ENCODE results near the gene SIDT2.

The SIDT2 gene

DNA sequence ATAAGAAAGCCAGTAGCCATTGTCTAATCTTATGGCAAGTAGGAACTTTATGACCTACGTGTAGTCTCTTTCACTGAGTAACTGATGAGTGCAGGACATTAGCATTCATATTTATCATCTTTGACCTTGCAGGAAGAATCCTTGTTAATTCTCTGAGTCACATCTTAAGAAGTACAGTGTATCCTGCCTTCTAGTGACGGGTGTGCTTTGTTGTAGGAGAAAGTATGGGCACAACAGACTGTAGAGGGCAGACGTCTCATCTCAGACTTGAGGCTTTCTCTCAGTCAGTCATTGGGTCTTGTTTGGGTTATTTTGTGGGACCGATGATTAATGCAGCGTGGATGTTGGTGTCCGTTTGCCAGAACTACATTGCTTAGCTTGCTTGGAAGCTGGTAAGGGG, 60.8 kb downstream of the SIDT2 start:
- in situ Hi-C loops (cut with HindIII; ENCODE audit: low sequenced_read_pairs): no loop called here
- TF ChIP-seq, protein P1, sequence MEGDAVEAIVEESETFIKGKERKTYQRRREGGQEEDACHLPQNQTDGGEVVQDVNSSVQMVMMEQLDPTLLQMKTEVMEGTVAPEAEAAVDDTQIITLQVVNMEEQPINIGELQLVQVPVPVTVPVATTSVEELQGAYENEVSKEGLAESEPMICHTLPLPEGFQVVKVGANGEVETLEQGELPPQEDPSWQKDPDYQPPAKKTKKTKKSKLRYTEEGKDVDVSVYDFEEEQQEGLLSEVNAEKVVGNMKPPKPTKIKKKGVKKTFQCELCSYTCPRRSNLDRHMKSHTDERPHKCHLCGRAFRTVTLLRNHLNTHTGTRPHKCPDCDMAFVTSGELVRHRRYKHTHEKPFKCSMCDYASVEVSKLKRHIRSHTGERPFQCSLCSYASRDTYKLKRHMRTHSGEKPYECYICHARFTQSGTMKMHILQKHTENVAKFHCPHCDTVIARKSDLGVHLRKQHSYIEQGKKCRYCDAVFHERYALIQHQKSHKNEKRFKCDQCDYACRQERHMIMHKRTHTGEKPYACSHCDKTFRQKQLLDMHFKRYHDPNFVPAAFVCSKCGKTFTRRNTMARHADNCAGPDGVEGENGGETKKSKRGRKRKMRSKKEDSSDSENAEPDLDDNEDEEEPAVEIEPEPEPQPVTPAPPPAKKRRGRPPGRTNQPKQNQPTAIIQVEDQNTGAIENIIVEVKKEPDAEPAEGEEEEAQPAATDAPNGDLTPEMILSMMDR (IDR thresholded peaks at IDR 0.05; ENCODE audit: low read depth, low read length, missing control alignments): peak; percentile 64
- H3K4me3 ChIP-seq (ENCODE audit: low read depth, low read length): no peak overlapping the region
- peak; percentile 47 for DNase-seq (ENCODE audit: low read depth)
